ENCODE data around the gene ADO. TPM values are rescaled to one million over a fixed set of nuclear protein-coding genes. Genes with fewer than 3 reads are reported as not detected.

Gene ADO
- total RNA-seq, 2 experiments from 2014 or later: 23.2 to 23.3 TPM

GRCh38 chr10:62805231-62806099 lies 945 bp downstream of the ADO start:
- peak overlapping the region; percentile 86 for H3K4me3 Mint-ChIP-seq
- no peak for DNase-seq
- H3K4me1 Mint-ChIP-seq: peaks cover 37% of the 10 kb centered on the region
- no peaks in the 10 kb centered on the region for H3K9me3 Mint-ChIP-seq
- H3K27me3 Mint-ChIP-seq: peaks cover 6% of the 10 kb centered on the region
- ATAC-seq (ENCODE audit: low read depth): peak; percentile 26
- H3K27ac Mint-ChIP-seq: peak overlapping the region; percentile 88
- POLR2A ChIA-PET: interaction anchor here (0.7 to 6.8 kb wide), 7 partner anchors 7 to 462 kb away, joined by 3 to 73 read pairs (median 11); partner anchors contain the start of genes EGR2 and NRBF2
- H3K36me3 Mint-ChIP-seq: peaks cover 20% of the 10 kb centered on the region

- peak overlapping the region; percentile 73 for H3K27ac Mint-ChIP-seq
- peaks cover 20% of the 10 kb centered on the region for H3K36me3 Mint-ChIP-seq
- DNase-seq (no peak), ATAC-seq (ENCODE audit: low read depth) (no peak)
- no peaks in the 10 kb centered on the region for H3K9me3 Mint-ChIP-seq
- POLR2A ChIA-PET: interaction anchor here (3.1 to 6.8 kb wide), 2 partner anchors 10 to 327 kb away, joined by 11 to 73 read pairs; partner anchors contain the start of genes EGR2 and NRBF2
- no peaks in the 10 kb centered on the region for H3K27me3 Mint-ChIP-seq
- peaks cover 43% of the 10 kb centered on the region for H3K4me1 Mint-ChIP-seq
- H3K4me3 Mint-ChIP-seq: peak overlapping the region; percentile 86
These were observed 1.7 kb downstream of the ADO start for GRCh38 chr10:62806251-62806650.

GRCh38 chr10:62810156-62810902 lies 5.8 kb downstream of the ADO start:
- H3K9me3 Mint-ChIP-seq: no peaks in the 10 kb centered on the region
- H3K27ac Mint-ChIP-seq: no peak overlapping the region
- DNase-seq: no peak
- POLR2A ChIA-PET: interaction anchor here (0.6 to 1.4 kb wide), 3 partner anchors 76 to 552 kb away, joined by 3 to 8 read pairs (median 6); no protein-coding TSS in a partner anchor
- H3K27me3 Mint-ChIP-seq: peaks cover 17% of the 10 kb centered on the region
- H3K4me1 Mint-ChIP-seq: peaks cover 47% of the 10 kb centered on the region
- ATAC-seq (ENCODE audit: low read depth): no peak
- H3K4me3 Mint-ChIP-seq: no peak overlapping the region
- H3K36me3 Mint-ChIP-seq: peaks cover 22% of the 10 kb centered on the region

- Mint-ChIP-seq H3K9me3 (no peaks in the 10 kb centered on the region), H3K27me3 (peaks cover 25% of the 10 kb centered on the region), H3K4me3 (peak overlapping the region; percentile 14), H3K4me1 (peaks cover 50% of the 10 kb centered on the region), H3K36me3 (peaks cover 21% of the 10 kb centered on the region), H3K27ac (no peak overlapping the region)
- ATAC-seq (ENCODE audit: low read depth) (peak; percentile 12), DNase-seq (peak; percentile 54)
- POLR2A ChIA-PET: interaction anchor here (1.1 to 1.4 kb wide), 3 partner anchors 42 to 174 kb away, joined by 3 to 8 read pairs (median 6); no protein-coding TSS in a partner anchor
These were observed 6.8 kb downstream of the ADO start for GRCh38 chr10:62811159-62811875.

- POLR2A ChIA-PET: interaction anchor here (1.0 kb wide), 1 partner anchor 8 kb away, joined by 3 read pairs; the partner anchor contains the start of gene ADO
- Mint-ChIP-seq H3K4me3 (no peak overlapping the region), H3K4me1 (peaks cover 39% of the 10 kb centered on the region), H3K9me3 (no peaks in the 10 kb centered on the region), H3K27me3 (peaks cover 25% of the 10 kb centered on the region), H3K27ac (no peak overlapping the region), H3K36me3 (peaks cover 16% of the 10 kb centered on the region)
- no peak for ATAC-seq (ENCODE audit: low read depth)
- DNase-seq: no peak
These were observed 8.3 kb downstream of the ADO start for GRCh38 chr10:62812672-62813439.

- H3K36me3 Mint-ChIP-seq: peaks cover 11% of the 10 kb centered on the region
- POLR2A ChIA-PET: interaction anchor here (1.0 kb wide), 1 partner anchor 9 kb away, joined by 3 read pairs; the partner anchor contains the start of gene ADO
- H3K4me3 Mint-ChIP-seq: peak overlapping the region; percentile 92
- no peaks in the 10 kb centered on the region for H3K9me3 Mint-ChIP-seq
- H3K27me3 Mint-ChIP-seq: peaks cover 28% of the 10 kb centered on the region
- peaks cover 40% of the 10 kb centered on the region for H3K4me1 Mint-ChIP-seq
- no peak overlapping the region for H3K27ac Mint-ChIP-seq
- DNase-seq: no peak
- ATAC-seq (ENCODE audit: low read depth): no peak
These were observed 8.9 kb downstream of the ADO start for GRCh38 chr10:62813453-62813852.

GRCh38 chr10:62813981-62814380 lies 9.5 kb downstream of the ADO start:
- Mint-ChIP-seq H3K4me1 (peaks cover 38% of the 10 kb centered on the region), H3K4me3 (peak overlapping the region; percentile 92), H3K36me3 (peaks cover 6% of the 10 kb centered on the region), H3K27me3 (peaks cover 29% of the 10 kb centered on the region), H3K27ac (no peak overlapping the region), H3K9me3 (no peaks in the 10 kb centered on the region)
- ATAC-seq (ENCODE audit: low read depth) (no peak), DNase-seq (no peak)
- POLR2A ChIA-PET: interaction anchor here (5.1 kb wide), 1 partner anchor 9 kb away, joined by 73 read pairs; the partner anchor contains the start of gene ADO

GRCh38 chr10:62814756-62815380 lies 10.3 kb downstream of the ADO start:
- Mint-ChIP-seq H3K27ac (no peak overlapping the region), H3K27me3 (peaks cover 38% of the 10 kb centered on the region), H3K36me3 (peaks cover 4% of the 10 kb centered on the region), H3K4me1 (peaks cover 39% of the 10 kb centered on the region), H3K4me3 (peak overlapping the region; percentile 92), H3K9me3 (no peaks in the 10 kb centered on the region)
- POLR2A ChIA-PET: interaction anchor here (0.9 to 5.1 kb wide), 4 partner anchors 10 to 177 kb away, joined by 3 to 73 read pairs (median 40); partner anchors contain the start of gene ADO
- ATAC-seq (ENCODE audit: low read depth): no peak
- DNase-seq: no peak

- POLR2A ChIA-PET: interaction anchor here (0.7 to 5.1 kb wide), 9 partner anchors 11 to 814 kb away, joined by 3 to 73 read pairs (median 4); partner anchors contain the start of genes ADO and REEP3
- DNase-seq (peak; percentile 57), ATAC-seq (ENCODE audit: low read depth) (no peak)
- Mint-ChIP-seq H3K4me1 (peaks cover 35% of the 10 kb centered on the region), H3K9me3 (no peaks in the 10 kb centered on the region), H3K36me3 (peaks cover 4% of the 10 kb centered on the region), H3K27ac (peak overlapping the region; percentile 97), H3K4me3 (peak overlapping the region; percentile 92), H3K27me3 (peaks cover 45% of the 10 kb centered on the region)
These were observed 11.0 kb downstream of the ADO start for GRCh38 chr10:62815381-62816075.

- DNase-seq (no peak), ATAC-seq (ENCODE audit: low read depth) (no peak)
- no peaks in the 10 kb centered on the region for H3K9me3 Mint-ChIP-seq
- H3K4me3 Mint-ChIP-seq: peak overlapping the region; percentile 92
- POLR2A ChIA-PET: interaction anchor here (0.7 to 5.1 kb wide), 10 partner anchors 11 to 813 kb away, joined by 3 to 73 read pairs (median 4); partner anchors contain the start of genes ADO, NRBF2 and REEP3
- peak overlapping the region; percentile 97 for H3K27ac Mint-ChIP-seq
- H3K4me1 Mint-ChIP-seq: peaks cover 31% of the 10 kb centered on the region
- H3K36me3 Mint-ChIP-seq: peaks cover 4% of the 10 kb centered on the region
- peaks cover 50% of the 10 kb centered on the region for H3K27me3 Mint-ChIP-seq
These were observed 11.5 kb downstream of the ADO start for GRCh38 chr10:62816076-62816330.

Data from activated naive CD8-positive, alpha-beta T cell treated with anti-CD3 and anti-CD28 coated beads, Interleukin-2, amount 10 ng/mL, durations not matched to agents 7 days and 5 days (primary cell).